GM21619 (cell line): ENCODE results near the gene RFWD3.
"Not testable (repeated sequence)": the region's sequence is repeated elsewhere in the genome, so short reads cannot be mapped to it uniquely, and the experiment has no call there.

Experiments used
- ATAC-seq: cut with Tn5 transposase; IDR thresholded peaks from one replicate; pipeline ENCODE4 v1.9.1; 2021; ENCODE audit not compliant: unreplicated experiment

RFWD3 gene

GRCh38 chr16:74666425-74667254, at the start of gene RFWD3:
Gene RFWD3 (minus strand): TSS chr16:74666877. CDS start chr16:74661449, 5,428 bp downstream.
- ATAC-seq, result peak; percentile 100

- no peak for ATAC-seq
Measured at GRCh38 chr16:74716355-74716754, 49.7 kb upstream of the RFWD3 start.

- no peak for ATAC-seq
Measured at GRCh38 chr16:74713876-74714275, 47.2 kb upstream of the RFWD3 start.

- no peak for ATAC-seq
Measured at GRCh38 chr16:74713325-74713724, 46.6 kb upstream of the RFWD3 start.

- no peak for ATAC-seq
Measured at GRCh38 chr16:74711938-74712337, 45.3 kb upstream of the RFWD3 start.

GRCh38 chr16:74710401-74710800, 43.7 kb upstream of the RFWD3 start:
- ATAC-seq, result no peak

- peak; percentile 87 for ATAC-seq
Measured at GRCh38 chr16:74709441-74709877, 42.8 kb upstream of the RFWD3 start.

- ATAC-seq, result peak; percentile 46
Measured at GRCh38 chr16:74700438-74701225, 34.0 kb upstream of the RFWD3 start, which contains the start of gene MLKL. Gene MLKL (minus strand): TSS chr16:74700862. CDS start chr16:74695757, 5,105 bp downstream.

- ATAC-seq, result peak; percentile 17
Measured at GRCh38 chr16:74700116-74700437, 33.4 kb upstream of the RFWD3 start.

- no peak for ATAC-seq
Measured at GRCh38 chr16:74699666-74700065, 33.0 kb upstream of the RFWD3 start.

- no peak for ATAC-seq
Measured at GRCh38 chr16:74698222-74698621, 31.5 kb upstream of the RFWD3 start.

- ATAC-seq, result peak; percentile 87
Measured at GRCh38 chr16:74695450-74696422, 29.1 kb upstream of the RFWD3 start.

GRCh38 chr16:74691093-74691855, 24.6 kb upstream of the RFWD3 start:
- no peak for ATAC-seq

- no peak for ATAC-seq
Measured at GRCh38 chr16:74682556-74682955, 15.9 kb upstream of the RFWD3 start.

GRCh38 chr16:74680681-74681080, 14.0 kb upstream of the RFWD3 start:
- no peak for ATAC-seq

- ATAC-seq, result no peak
Measured at GRCh38 chr16:74679983-74680382, 13.3 kb upstream of the RFWD3 start.

- ATAC-seq, result no peak
Measured at GRCh38 chr16:74677868-74678267, 11.2 kb upstream of the RFWD3 start.

GRCh38 chr16:74673876-74674275, 7.2 kb upstream of the RFWD3 start:
- ATAC-seq, result no peak

GRCh38 chr16:74668877-74669276, 2.2 kb upstream of the RFWD3 start:
- not testable (repeated sequence) for ATAC-seq

GRCh38 chr16:74667255-74667700, 601 bp upstream of the RFWD3 start:
- no peak for ATAC-seq
